Activated T-cell treated with anti-CD3 and anti-CD28 coated beads, Interleukin-2, amount 50 U/mL, for 48 hours (primary cell): ENCODE data around the gene SLCO3A1.

Experiments
- DNase-seq, 2 experiments: peaks; one replicate each; pipeline ENCODE4 v3.0.0-alpha.2; 2020

Gene SLCO3A1

DNA sequence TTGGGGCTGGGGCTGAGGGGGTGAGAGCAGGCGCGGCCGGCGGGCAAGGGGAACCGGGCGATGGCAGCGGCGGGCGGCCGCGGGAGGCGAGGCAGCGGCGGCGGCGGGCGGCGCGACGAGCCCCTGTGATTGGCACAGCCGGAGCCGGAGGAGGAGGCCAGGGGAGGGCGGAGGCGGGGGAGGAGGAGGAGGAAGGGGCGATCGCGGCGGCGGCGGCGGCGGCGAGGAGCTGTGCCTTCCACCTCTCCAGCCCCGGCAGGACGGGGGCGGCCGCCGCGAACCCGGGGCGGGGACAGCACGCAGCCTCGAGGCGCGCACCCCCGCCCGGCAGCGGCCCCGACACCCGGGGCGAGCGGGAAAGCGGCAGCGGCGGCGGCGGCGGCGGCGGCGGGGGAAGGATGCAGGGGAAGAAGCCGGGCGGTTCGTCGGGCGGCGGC, at the start of gene SLCO3A1:
Gene SLCO3A1, plus strand, starts transcription at position 198 of the 437 bp plus-strand sequence.
- DNase-seq: peak in 1 of 2 experiments; percentile 76

DNA sequence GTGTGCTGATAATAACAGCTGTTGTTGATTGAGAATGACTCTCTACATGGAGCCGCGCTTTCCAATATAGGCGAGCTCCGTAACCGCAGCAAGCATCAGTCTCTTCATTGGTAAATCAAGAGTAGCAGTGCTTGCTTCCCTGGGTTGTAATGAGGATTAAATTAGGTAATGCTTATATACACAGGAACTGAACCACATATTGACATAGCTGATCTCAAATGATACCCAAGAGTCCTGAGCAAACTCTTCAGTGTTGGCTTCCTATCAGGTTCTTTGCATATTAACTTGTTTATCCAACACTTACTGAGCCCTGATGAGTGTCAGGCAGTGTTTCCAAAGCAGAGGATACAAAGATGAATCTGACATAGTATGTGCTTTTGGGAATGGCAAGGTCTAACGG, 46.4 kb upstream of the SLCO3A1 start:
- DNase-seq: no peak

DNA sequence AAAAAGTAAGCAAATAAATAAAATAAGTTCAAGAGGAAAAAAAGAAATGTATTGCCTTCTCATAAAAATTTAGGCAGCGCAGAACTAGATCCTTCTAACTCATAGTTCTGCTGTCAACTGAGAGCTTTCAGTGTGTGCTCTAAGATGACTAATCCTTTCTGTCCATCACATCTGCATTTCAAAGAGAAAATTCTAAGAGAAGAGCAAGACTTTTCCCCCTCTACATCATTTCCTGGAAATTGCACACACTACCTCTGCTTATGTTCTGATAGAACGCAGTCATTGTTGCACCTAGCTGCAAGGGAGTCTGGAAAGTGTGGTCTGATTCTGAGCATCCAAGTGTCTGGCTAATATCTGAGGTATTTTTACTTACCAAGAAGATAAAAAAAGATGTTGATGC, 39.6 kb upstream of the SLCO3A1 start:
- DNase-seq: no peak

DNA sequence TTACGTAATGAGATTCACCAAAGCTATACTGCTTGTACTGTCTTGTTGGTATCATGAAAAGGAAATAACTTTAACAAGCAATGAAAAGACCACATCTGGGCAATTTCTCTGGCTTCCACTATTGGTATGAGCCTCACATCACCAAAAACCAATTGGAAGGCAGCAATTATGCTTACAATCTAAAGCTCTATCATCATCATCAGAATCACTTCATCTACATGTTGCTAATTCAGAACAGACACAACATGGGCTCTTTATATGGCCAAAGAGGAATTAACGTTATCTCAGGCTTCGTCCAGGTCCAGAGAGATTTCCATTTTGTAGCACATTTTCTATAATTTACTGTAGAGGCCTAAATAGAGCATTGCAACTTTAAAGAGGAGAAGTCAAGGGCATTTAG, 36.6 kb upstream of the SLCO3A1 start:
- DNase-seq: no peak

DNA sequence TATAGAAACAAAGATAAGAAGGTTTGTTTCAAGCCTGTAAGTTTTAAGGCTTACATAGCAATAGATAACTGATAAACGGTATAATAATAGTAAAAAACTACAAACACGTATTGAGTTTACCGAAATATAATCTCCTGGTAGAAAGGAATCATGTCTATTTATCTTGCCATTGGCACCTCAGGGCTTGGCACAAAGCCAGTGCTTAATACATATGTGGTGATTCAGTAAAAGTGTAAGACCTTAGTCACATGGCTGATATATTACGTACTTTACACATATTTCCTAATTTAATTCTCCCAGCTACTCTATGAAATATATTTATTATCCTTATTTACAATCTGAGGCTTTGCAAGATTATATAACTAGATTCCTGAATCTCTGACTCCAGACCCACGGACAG, 32.0 kb upstream of the SLCO3A1 start:
- no peak for DNase-seq

DNA sequence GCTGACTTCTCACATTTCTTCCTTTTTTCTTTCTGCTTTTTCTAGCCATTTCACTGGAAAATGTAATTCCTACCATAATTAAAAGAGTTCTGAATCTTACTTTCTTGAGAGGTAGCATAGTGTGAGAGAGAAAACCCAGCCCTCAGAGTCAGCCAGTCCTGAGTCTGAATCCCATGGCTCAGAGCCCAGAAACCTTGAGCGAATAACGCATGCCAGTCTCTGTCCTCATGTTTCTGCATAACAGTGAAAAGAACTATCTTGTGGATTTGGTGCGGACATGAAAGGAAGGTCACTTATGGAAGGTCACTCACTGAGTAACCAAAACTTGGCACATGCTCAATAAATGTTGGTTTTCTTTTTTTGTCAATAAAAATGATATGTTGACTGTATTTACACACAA, 29.3 kb upstream of the SLCO3A1 start:
- no peak for DNase-seq

DNA sequence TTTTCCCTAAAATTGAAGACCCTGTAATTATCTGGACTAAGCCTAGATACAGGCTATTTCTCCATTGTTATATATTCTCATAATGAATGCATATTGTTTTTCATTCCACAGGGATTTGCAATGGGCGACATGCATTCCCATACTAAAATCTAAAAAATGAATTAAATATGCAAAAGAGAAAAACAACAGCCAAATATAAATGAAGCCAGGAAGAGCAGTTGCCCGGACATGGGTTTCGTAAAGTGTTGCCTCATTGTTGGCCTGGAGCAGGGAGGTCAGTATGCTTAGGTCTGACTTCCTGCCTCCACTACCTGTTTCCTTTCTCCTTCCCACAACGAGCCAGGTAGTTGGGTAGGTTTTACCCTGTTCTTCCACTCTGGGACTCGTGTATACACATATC, 27.1 kb upstream of the SLCO3A1 start:
- DNase-seq: no peak

DNA sequence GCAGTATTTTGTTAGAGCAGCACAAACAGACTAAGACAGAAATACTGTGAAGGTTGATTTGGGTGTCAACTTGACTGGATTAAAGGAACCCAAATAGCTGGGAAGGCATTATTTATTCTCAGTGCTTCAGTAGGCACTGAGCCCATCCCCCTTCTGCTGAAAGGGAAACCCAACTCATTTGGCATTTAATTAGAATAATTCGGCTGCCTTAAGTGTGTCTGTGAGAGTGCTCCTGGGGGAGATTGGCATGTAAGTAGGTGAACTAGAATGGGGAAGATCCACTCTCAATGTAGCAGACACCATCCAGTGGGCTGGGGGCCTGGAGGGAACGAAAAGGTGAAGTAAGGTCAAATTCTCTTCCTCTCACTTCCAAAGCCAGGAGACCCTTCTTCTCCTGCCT, 20.5 kb upstream of the SLCO3A1 start:
- DNase-seq: no peak

DNA sequence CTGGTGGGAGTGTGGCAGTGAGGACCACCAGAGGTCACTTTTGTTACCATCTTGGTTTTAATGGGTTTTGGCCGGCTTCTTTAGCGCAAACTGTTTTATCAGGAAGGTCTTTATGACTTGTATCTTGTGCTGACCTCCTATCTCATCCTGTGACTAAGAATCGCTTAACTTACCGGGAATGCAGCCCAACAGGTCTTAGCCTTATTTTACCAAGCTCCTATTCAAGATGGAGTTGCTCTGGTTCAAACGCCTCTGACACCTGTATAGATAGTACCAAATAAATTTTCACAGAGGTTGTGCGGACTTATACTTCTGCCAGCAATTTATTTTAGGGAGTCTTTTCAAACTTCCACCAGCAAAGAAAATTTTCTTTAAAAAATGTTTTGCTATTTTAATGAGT, 13.6 kb upstream of the SLCO3A1 start:
- DNase-seq: no peak

DNA sequence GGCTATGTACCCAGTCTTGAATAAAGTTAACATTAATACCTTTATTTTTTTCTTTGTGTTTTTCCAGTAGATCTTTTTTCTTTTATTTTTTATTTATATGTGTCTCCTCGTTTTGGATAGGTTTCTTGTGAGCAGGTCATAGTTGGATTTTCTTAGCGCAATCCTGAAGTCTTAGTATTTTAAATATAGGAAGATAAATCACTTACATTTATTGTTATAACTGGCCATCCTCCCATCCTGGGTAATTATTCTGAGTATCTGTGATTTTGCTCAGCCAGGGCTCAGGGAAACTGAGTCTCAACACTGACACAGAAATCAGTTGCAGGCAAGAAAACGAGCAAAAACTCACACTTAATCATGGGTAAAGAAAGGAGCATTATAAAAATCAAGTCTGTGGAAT, 11.6 kb upstream of the SLCO3A1 start:
- DNase-seq: no peak

DNA sequence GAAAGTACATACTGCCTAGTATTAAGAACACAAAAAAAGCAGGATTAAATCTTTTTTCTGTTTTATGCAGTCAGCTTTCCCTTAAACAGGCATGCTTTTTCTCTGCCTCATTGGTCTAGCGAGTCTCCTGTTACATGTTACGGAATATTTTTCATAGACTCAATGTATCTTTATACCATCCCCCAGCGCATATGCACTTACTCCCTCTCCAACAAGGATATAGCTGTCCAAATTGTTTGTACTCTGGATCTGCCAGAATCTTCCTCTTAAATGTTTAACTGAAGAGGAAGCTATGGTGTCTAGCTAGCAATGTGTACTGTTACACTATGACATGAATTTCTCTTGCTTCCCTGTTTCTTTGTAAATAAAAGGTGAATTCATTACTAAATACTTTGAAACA, 9.2 kb upstream of the SLCO3A1 start:
- DNase-seq: no peak

DNA sequence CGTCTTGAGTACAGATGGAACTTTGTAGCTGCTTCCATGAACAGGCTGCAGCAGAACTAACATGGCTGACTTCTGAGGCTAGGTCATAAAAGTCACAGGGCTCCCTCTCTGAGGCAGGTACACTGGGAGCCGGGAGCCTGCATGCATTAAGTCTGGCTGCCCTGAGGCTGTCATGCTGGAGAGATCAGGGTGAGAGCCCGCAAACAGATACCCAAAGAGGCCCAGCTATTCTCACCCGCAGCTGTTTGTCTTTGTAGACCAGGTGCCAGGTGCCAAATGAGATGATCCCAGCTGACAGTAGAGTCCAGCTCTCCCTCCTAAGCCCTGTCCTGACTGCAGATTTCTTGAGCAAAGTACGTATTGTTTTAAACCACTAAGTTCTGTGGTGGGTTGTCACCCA, 8.6 kb upstream of the SLCO3A1 start:
- no peak for DNase-seq

DNA sequence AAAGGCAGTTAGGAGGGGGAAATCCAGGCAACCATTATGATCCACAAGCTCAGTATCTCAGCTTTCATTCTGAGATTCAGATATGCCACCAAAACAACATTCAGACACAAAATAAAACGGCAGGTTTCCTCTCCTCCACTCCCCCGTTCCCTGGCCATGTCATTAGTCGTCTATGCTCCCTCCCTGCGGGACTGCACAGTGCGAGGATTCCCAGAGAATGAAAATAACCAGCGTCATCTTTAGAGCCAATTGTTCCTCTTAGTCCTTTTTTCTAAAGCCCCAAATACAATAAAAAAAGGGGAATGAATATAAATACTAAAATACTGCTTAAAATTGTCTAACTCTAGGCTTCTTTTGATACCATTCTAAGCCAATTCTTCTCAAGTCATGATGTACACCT, 7.8 kb upstream of the SLCO3A1 start:
- no peak for DNase-seq

DNA sequence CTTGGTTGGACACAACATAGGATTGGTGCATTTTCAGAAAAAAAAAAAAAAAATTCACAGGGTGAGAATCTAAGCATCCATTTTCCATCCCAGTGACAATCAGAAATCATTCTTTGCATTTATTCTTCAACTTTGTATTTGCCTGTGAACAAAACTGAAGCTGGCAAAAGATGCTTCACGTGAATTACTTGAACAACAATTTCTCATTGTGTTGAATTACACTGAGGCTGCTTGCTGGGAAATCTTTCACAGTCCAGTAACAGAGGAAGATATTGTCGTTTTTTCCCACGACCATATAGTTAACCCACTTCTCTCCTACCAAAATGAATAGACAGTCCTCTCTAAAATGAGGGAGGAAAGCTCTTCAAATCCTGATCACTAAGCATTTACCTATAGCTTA, 4.3 kb upstream of the SLCO3A1 start:
- DNase-seq: no peak

DNA sequence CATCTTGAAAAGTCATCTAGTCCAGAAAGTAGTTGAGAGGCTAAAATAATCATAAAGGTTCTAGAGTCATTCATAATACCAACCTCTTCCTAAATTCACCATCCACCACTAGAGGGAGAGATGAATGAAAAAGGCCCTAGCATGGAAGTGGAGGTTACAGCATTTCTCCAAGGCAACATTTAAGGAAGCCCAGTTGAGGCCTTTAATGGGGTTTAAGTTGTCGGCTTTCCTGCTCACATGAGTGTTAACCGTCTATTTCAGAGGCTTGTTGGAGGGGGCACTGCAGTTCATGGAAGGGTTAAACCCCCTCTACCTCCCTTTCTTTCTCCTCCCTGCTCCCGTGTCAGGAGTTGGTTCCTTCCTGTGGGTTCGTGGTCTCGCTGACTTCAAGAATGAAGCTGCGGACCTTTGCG, 3.8 kb upstream of the SLCO3A1 start:
- no peak for DNase-seq

DNA sequence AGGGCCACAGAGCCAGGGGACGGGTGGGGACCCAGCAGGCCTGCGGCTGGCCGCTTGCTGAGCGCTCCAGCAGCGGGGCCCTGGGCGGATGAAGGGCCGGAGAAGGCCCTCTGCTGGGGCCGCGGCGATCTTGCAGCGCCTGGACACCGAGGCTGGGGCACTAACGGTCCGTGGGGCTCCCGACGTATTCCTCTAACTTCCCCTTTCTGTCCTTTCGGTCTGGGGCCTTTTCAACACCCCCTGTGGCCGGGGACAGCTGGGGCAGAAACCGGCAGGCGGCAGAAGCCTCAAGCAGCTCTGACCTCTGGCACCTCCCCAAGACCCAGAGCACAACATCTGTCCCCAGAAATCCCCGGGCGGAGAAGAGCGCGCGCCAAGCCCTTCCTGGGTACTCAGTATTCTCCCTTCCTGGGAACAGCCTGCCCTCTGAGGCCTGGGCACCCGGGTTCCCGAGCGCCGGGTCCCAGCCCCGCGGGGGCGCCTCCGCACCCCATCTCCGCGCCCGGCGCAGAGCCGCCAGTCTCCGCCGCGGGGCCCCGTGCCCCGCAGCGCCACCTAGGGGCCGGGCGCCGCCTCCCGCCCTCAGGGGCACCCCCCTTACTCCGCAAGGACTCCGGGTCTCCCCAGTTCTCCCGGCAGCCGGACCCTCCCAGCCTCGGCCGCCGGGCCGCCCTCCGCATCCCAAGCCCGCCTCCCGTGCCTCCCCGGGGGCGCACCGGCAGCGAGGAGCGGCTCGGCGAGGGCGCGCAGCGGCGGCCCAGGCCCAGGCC, 582 bp upstream of the SLCO3A1 start:
- peak; percentile 83 to 85 for DNase-seq

DNA sequence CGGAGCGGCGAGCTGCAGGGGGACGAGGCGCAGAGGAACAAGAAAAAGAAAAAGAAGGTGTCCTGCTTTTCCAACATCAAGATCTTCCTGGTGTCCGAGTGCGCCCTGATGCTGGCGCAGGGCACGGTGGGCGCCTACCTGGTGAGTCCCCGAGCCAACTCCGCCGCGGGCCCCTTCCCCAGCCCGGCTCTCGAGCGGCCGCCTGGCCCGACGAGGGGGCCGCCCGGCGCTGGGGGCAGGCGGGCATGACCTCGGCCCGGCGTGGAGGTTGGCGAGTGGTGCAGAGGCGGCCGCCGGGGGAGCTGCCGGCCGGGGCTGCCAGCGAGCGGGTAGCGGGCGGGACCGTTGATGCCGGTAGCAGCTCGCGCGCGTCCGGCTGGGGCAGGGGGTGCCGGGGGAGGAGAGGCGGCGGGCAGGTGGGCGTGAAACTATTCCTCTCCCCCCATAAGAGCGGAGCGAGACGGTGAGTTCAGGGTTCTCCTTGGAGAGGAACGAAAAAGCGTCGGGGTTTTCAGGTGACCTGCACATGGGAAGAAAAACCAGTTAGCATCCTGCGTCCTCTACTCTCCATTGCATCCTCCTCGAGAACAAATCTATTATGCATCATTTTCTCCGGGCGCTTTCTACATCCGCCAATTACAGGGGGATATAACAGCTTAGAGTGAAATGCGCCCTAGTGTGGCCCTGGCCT, 585 bp downstream of the SLCO3A1 start:
- DNase-seq: peak; percentile 53 to 67

DNA sequence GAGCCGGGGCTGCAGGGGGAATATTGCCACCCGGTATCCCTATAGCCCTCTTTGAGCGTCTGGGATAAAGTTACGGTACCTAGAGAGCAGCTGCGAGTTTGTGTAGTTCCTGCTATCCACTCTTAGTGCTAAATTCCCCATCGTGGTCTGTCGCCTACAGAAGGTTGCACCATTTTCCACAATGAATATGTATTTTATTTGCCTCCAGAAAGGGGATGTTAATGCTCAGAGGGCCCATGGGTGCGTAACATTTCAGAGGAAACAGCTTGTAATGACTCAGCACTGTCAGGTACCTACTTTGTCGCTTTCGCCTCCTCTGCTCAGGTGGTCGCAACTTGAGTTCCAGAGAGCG, 1.1 kb downstream of the SLCO3A1 start:
- DNase-seq: peak; percentile 47 to 53

DNA sequence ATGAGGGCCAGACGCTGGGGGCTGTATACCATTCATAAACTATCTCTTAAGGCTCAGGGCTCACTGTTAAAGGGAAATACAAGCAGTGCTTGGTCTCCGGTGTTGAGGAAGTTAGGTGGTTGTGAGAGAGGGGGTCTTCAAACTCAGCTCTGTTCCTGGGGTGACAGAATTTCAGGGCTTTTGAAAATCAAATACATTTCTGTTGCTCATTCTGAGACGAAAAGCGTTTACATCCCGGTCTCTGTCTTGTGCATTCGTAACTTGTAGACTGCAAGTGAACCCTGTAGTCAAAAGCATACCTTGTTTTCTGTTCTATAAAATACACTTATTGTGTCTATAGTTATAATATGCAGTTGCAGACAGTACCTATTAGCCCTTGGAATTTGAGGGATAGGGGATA, 1.7 kb downstream of the SLCO3A1 start:
- no peak for DNase-seq

DNA sequence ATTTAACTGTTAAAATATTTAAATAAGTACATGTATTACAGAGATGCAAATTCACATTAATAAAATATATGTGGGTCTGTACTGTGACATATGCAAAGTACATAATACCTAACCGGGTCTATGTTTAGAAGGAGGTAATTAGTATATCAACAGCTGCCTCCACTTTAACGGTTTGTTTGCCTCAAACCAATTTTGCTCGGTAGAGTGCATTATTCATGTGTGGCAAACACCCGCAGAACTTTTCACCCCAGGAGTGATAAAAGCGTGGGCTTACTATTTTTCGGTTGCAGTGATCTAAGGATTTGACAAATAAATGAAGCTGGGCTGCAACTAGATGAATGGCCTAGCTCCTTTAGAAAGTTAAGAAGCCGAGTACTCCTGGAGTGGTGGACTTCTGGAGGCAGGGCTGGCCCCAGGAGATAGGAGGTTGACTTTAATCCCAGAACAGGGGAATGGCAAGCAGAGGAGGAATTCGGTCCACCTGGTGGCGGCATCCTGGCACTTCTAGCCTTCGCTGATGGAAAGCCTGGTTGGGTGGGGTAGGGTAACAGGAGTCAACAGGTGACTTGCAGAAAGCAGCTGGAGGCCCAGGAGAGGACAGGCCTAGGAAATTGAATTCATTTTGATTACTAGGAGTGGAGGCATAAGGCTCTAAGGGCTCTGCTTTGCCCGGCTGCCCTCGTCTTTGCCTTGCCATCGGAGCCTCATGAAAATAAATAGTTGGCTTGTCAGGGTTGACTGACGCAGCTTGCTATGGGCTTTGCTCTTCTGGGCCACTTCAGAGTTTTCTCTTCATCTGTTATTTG, 2.4 kb downstream of the SLCO3A1 start:
- no peak for DNase-seq

DNA sequence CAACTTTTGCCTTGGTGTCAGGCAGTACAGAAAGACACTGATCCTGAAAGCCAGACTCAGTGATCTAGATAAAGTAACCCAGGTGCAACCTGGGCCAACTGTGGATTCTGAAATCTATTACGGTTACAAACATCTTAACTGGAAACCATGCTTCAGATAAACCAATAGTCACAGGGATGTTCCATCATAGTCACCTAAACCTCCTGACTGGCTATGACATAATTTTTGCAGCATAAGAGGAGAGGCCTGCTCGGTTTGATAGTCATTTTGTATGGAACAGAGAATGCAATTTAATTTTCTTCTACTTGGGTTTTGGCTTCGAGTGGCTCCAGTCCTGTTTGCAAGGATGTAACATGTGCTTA, 3.7 kb downstream of the SLCO3A1 start:
- no peak for DNase-seq

DNA sequence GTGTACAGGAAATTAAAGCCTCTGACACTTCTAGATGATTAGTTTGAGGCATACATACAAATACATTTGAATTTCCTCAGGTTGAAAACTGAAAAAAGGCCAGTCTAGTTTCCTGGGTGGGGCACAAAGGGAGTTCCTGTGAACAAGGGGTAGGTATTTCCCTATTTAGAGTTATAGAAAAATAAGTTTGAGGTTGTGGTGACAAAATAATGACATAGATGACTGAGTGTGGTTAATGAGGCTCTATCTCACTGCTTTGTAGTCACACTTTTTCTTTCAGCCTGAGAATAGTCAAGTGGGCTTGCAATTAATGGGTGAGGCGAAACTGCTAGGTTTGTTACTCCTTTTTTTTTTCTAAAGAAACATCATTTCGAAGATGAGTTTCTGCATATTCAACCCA, 4.3 kb downstream of the SLCO3A1 start:
- DNase-seq: no peak

DNA sequence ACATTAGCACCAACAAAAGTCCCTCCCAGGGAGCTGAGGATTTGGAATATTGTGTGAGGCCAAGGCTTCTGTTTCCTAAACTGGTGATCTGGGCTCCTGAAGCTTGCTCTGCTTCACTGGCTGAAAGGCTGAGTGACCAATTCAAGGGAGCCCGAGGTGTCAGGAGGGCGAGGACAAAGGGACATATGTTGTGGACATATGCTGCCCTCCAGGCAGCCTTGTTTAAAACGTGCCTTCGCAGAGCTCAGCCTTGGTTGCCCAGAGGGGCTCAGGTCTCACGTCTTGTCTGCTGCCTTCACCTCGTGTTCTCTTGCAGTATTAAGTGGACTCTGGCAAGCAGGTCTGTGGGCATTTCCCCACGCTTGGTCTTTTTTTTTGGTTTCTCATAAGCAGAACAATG, 7.0 kb downstream of the SLCO3A1 start:
- no peak for DNase-seq

DNA sequence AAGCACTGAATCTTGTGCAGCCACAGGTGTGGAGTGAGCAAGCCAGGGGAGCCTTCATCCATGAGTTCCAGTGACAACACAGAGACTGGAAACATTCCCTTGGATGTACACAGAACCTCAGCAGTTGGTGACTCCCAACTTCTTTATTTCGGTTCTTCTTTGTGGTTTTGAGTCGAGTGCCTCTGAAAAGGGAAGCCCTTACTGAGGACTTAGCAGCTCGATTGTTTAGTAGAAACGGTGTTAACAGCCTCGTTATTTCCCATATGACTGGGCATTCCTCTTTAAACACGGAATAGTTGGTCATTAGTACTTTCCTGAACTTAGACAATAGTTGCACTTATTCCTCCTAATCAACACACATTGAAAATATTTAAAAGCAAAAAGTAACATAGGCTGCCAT, 7.7 kb downstream of the SLCO3A1 start:
- no peak for DNase-seq
